ENCODE results near the gene SH3BGR.
"Not testable (repeated sequence)": the region's sequence is repeated elsewhere in the genome, so short reads cannot be mapped to it uniquely, and the experiment has no call there.

Gene SH3BGR

GRCh38 chr21:39515684-39516472, 64.1 kb downstream of the SH3BGR start:
- DNase-seq (ENCODE audit: low read depth, low spot score), result no peak

GRCh38 chr21:39518055-39518846, 66.5 kb downstream of the SH3BGR start:
- DNase-seq (ENCODE audit: low read depth, low spot score), result peak; percentile 78

GRCh38 chr21:39518847-39519210, 67.1 kb downstream of the SH3BGR start:
- DNase-seq (ENCODE audit: low read depth, low spot score), result no peak

- no peak for DNase-seq (ENCODE audit: low read depth, low spot score)
Measured at GRCh38 chr21:39519835-39520234, 68.1 kb downstream of the SH3BGR start.

- no peak for DNase-seq (ENCODE audit: low read depth, low spot score)
Measured at GRCh38 chr21:39523399-39523798, 71.6 kb downstream of the SH3BGR start.

- no peak for DNase-seq (ENCODE audit: low read depth, low spot score)
Measured at GRCh38 chr21:39523915-39524314, 72.1 kb downstream of the SH3BGR start.

GRCh38 chr21:39525129-39525528, 73.4 kb downstream of the SH3BGR start:
- no peak for DNase-seq (ENCODE audit: low read depth, low spot score)

- no peak for DNase-seq (ENCODE audit: low read depth, low spot score)
Measured at GRCh38 chr21:39525601-39526000, 73.8 kb downstream of the SH3BGR start.

GRCh38 chr21:39527067-39527595, 75.4 kb downstream of the SH3BGR start:
- DNase-seq (ENCODE audit: low read depth, low spot score), result no peak

- DNase-seq (ENCODE audit: low read depth, low spot score), result no peak
Measured at GRCh38 chr21:39527664-39528381, 76.1 kb downstream of the SH3BGR start.

GRCh38 chr21:39529026-39529425, 77.3 kb downstream of the SH3BGR start:
- DNase-seq (ENCODE audit: low read depth, low spot score), result peak; percentile 66

GRCh38 chr21:39531064-39531463, 79.3 kb downstream of the SH3BGR start:
- DNase-seq (ENCODE audit: low read depth, low spot score), result peak; percentile 74

- no peak for DNase-seq (ENCODE audit: low read depth, low spot score)
Measured at GRCh38 chr21:39531840-39532239, 80.1 kb downstream of the SH3BGR start.

- DNase-seq (ENCODE audit: low read depth, low spot score), result no peak
Measured at GRCh38 chr21:39533545-39534380, 82.0 kb downstream of the SH3BGR start.

- no peak for DNase-seq (ENCODE audit: low read depth, low spot score)
Measured at GRCh38 chr21:39535646-39536437, 84.1 kb downstream of the SH3BGR start.

GRCh38 chr21:39536835-39537234, 85.1 kb downstream of the SH3BGR start:
- no peak for DNase-seq (ENCODE audit: low read depth, low spot score)

GRCh38 chr21:39537571-39537970, 85.8 kb downstream of the SH3BGR start:
- peak; percentile 43 for DNase-seq (ENCODE audit: low read depth, low spot score)

GRCh38 chr21:39538453-39539042, 86.8 kb downstream of the SH3BGR start:
- no peak for DNase-seq (ENCODE audit: low read depth, low spot score)

- not testable (repeated sequence) for DNase-seq (ENCODE audit: low read depth, low spot score)
Measured at GRCh38 chr21:39540367-39540766, 88.6 kb downstream of the SH3BGR start.

- DNase-seq (ENCODE audit: low read depth, low spot score), result no peak
Measured at GRCh38 chr21:39542736-39543135, 91.0 kb downstream of the SH3BGR start.
